Measurements from ENCODE around the gene AQP11. TPM values are rescaled to one million over a fixed set of nuclear protein-coding genes. Genes with fewer than 3 reads are reported as not detected.
"Not testable (repeated sequence)": the region's sequence is repeated elsewhere in the genome, so short reads cannot be mapped to it uniquely, and the experiment has no call there.

Gene AQP11
- total RNA-seq, 1 donor from 2014 or later, result 1.6 TPM

GRCh38 chr11:77560605-77561004 lies 29.1 kb upstream of the AQP11 start:
- DNase-seq (ENCODE audit: low spot score), result no peak
- H3K27ac Mint-ChIP-seq (ENCODE audit: unreplicated experiment), result no peak overlapping the region
- H3K9me3 Mint-ChIP-seq (ENCODE audit: low read depth), result peaks cover 8% of the 10 kb centered on the region
- TF ChIP-seq CTCF (IDR thresholded peaks at IDR 0.05), result no peak
- peaks cover 9% of the 10 kb centered on the region for H3K4me1 Mint-ChIP-seq (ENCODE audit: low read depth)
- no peaks in the 10 kb centered on the region for H3K36me3 Mint-ChIP-seq (ENCODE audit: low read depth)
- no peaks in the 10 kb centered on the region for H3K27me3 Mint-ChIP-seq (ENCODE audit: low read depth)
- no peak overlapping the region for H3K4me3 Mint-ChIP-seq (ENCODE audit: unreplicated experiment)

- Mint-ChIP-seq H3K9me3 (ENCODE audit: low read depth) (peaks cover 8% of the 10 kb centered on the region), H3K36me3 (ENCODE audit: low read depth) (no peaks in the 10 kb centered on the region), H3K4me1 (ENCODE audit: low read depth) (peaks cover 9% of the 10 kb centered on the region), H3K27me3 (ENCODE audit: low read depth) (no peaks in the 10 kb centered on the region), H3K27ac (ENCODE audit: unreplicated experiment) (no peak overlapping the region), H3K4me3 (ENCODE audit: unreplicated experiment) (no peak overlapping the region)
- no peak for TF ChIP-seq CTCF (IDR thresholded peaks at IDR 0.05)
- DNase-seq (ENCODE audit: low spot score), result no peak
These were observed 28.5 kb upstream of the AQP11 start for GRCh38 chr11:77561257-77561656.

- Mint-ChIP-seq H3K27me3 (ENCODE audit: low read depth) (peaks cover 1% of the 10 kb centered on the region), H3K27ac (ENCODE audit: unreplicated experiment) (no peak overlapping the region), H3K36me3 (ENCODE audit: low read depth) (peaks cover 2% of the 10 kb centered on the region), H3K4me3 (ENCODE audit: unreplicated experiment) (no peak overlapping the region), H3K9me3 (ENCODE audit: low read depth) (no peaks in the 10 kb centered on the region), H3K4me1 (ENCODE audit: low read depth) (peaks cover 22% of the 10 kb centered on the region)
- DNase-seq (ENCODE audit: low spot score), result no peak
- TF ChIP-seq CTCF (IDR thresholded peaks at IDR 0.05), result no peak
These were observed 21.4 kb upstream of the AQP11 start for GRCh38 chr11:77568306-77568705.

GRCh38 chr11:77568916-77569675 lies 20.7 kb upstream of the AQP11 start:
- no peak for TF ChIP-seq CTCF (IDR thresholded peaks at IDR 0.05)
- peaks cover 22% of the 10 kb centered on the region for H3K4me1 Mint-ChIP-seq (ENCODE audit: low read depth)

GRCh38 chr11:77569676-77570070 lies 20.1 kb upstream of the AQP11 start:
- no peak overlapping the region for H3K27ac Mint-ChIP-seq (ENCODE audit: unreplicated experiment)
- peaks cover 1% of the 10 kb centered on the region for H3K27me3 Mint-ChIP-seq (ENCODE audit: low read depth)
- DNase-seq (ENCODE audit: low spot score), result no peak
- H3K9me3 Mint-ChIP-seq (ENCODE audit: low read depth), result no peaks in the 10 kb centered on the region
- peaks cover 24% of the 10 kb centered on the region for H3K4me1 Mint-ChIP-seq (ENCODE audit: low read depth)
- no peak overlapping the region for H3K4me3 Mint-ChIP-seq (ENCODE audit: unreplicated experiment)
- H3K36me3 Mint-ChIP-seq (ENCODE audit: low read depth), result peaks cover 2% of the 10 kb centered on the region
- no peak for TF ChIP-seq CTCF (IDR thresholded peaks at IDR 0.05)

More at GRCh38 chr11:77568916-77569675, 20.7 kb upstream of the AQP11 start:
- H3K4me3 Mint-ChIP-seq (ENCODE audit: unreplicated experiment), result no peak overlapping the region
- H3K27ac Mint-ChIP-seq (ENCODE audit: unreplicated experiment), result no peak overlapping the region
- peaks cover 1% of the 10 kb centered on the region for H3K27me3 Mint-ChIP-seq (ENCODE audit: low read depth)
- H3K9me3 Mint-ChIP-seq (ENCODE audit: low read depth), result no peaks in the 10 kb centered on the region
- no peak for DNase-seq (ENCODE audit: low spot score)
- peaks cover 2% of the 10 kb centered on the region for H3K36me3 Mint-ChIP-seq (ENCODE audit: low read depth)

GRCh38 chr11:77570896-77571295 lies 18.9 kb upstream of the AQP11 start:
- H3K9me3 Mint-ChIP-seq (ENCODE audit: low read depth); DNase-seq (ENCODE audit: low spot score); H3K27me3 Mint-ChIP-seq (ENCODE audit: low read depth); H3K36me3 Mint-ChIP-seq (ENCODE audit: low read depth): not testable (repeated sequence)
- H3K27ac Mint-ChIP-seq (ENCODE audit: unreplicated experiment), result peak overlapping the region; percentile 81
- H3K4me1 Mint-ChIP-seq (ENCODE audit: low read depth), result peaks cover 33% of the 10 kb centered on the region
- peak overlapping the region; percentile 19 for H3K4me3 Mint-ChIP-seq (ENCODE audit: unreplicated experiment)

- H3K36me3 Mint-ChIP-seq (ENCODE audit: low read depth); H3K4me3 Mint-ChIP-seq (ENCODE audit: unreplicated experiment); H3K9me3 Mint-ChIP-seq (ENCODE audit: low read depth); H3K27ac Mint-ChIP-seq (ENCODE audit: unreplicated experiment); DNase-seq (ENCODE audit: low spot score); H3K27me3 Mint-ChIP-seq (ENCODE audit: low read depth): not testable (repeated sequence)
- H3K4me1 Mint-ChIP-seq (ENCODE audit: low read depth), result peaks cover 29% of the 10 kb centered on the region
These were observed 14.3 kb upstream of the AQP11 start for GRCh38 chr11:77575428-77575827.

Data from chondrocyte (in vitro differentiated cells).